ENCODE data around the gene PLA2G5.

Gene PLA2G5

DNA sequence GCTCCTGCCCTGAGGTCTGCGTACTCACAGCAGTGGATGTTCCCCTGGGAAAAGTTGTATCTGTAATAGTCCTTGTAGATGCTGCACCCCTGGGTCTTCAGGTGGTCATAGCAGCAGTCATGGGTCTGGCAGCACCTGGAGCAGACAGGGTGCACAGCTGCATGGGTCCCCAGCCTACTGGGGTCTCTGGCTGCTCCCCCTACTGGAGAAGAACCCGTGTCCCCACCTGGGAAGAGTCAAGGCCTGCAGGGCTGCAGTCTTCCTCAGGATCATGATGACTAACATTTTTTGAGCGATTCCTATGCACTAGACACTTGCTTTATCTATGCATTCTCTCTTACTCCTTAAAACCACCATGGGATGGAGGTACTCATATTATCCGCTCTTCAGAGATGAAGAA is 45.5 kb downstream of the PLA2G5 start:
- no peak for DNase-seq (ENCODE audit: insufficient read length, low spot score)
- FAIRE-seq = no peak
- no peak for TF ChIP-seq CTCF (IDR thresholded peaks at IDR 0.05; ENCODE audit: insufficient read depth, missing control alignments)

DNA sequence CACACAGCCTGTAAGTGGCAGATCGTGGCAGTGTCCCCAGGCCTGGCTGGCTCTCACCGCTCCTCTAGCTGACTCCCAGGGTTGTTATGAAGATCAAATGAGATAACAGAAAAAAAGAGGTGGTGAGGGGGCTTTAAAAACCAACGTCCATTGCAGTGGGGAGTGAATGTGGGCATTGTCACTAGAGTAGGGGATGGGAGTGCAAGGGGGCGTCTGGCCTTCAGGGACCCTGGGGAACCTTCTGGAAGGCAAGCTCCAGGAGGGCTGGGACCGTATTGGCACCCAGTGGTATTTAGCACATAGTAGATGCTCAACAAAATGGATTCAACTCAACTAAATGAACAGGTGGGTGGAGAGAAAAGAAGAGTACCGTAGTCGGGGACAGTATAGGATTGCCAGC is 45.9 kb downstream of the PLA2G5 start:
- no peak for DNase-seq (ENCODE audit: insufficient read length, low spot score)
- TF ChIP-seq CTCF (IDR thresholded peaks at IDR 0.05; ENCODE audit: insufficient read depth, missing control alignments) = no peak
- no peak for FAIRE-seq

DNA sequence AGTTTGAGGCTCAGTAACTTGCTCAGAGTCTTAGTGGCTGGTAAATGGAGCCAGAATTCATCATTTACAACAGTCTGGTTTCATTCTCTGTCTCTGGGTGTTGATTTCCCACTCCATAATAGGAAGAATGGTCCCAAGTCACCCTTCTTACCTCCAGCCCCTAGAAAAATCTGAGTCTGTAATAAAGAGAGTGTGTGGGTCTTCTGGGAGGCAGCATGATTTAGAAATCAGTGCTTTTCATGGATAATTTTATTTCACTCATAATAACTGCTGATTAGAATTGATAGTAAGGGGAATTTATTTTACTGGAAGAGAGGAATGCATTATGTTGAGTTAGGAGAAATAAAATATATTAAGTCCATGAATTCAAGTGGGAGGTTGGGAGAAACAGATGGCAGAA is 47.2 kb downstream of the PLA2G5 start:
- TF ChIP-seq CTCF (IDR thresholded peaks at IDR 0.05; ENCODE audit: insufficient read depth, missing control alignments) = no peak
- no peak for DNase-seq (ENCODE audit: insufficient read length, low spot score)
- no peak for FAIRE-seq

DNA sequence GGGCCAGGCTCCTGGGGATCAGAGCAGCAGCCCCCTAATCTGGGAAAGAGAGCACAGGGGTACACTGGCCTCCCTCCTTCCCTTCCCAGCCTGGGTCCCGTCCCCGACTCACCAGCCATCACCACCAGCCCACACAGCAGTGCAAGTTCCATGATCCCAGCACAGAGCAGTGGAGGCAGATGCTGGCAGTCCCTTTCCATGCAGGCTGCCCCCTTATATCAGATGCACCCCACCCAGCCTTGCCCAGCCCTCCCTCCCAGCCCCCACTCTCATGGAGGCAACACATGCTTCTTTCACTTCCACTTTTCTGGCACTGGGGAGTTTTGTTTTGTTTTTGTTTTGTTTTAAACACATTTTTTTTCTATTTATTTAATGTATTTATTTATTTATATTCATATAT is 49.4 kb downstream of the PLA2G5 start, which contains the start of gene PLA2G2D:
TSS of gene PLA2G2D (minus strand) at position 190 of the 400 bp plus-strand sequence. CDS start at position 152, 38 bp downstream.
- no peak for TF ChIP-seq CTCF (IDR thresholded peaks at IDR 0.05; ENCODE audit: insufficient read depth, missing control alignments)
- FAIRE-seq (no peak), DNase-seq (ENCODE audit: insufficient read length, low spot score) (no peak)

- DNase-seq (ENCODE audit: insufficient read length, low spot score) (no peak), FAIRE-seq (no peak)
- TF ChIP-seq CTCF (IDR thresholded peaks at IDR 0.05; ENCODE audit: insufficient read depth, missing control alignments) = no peak
Observed at GRCh38 chr1:20120796-20121195, 50.8 kb downstream of the PLA2G5 start.

GRCh38 chr1:20123722-20124455 is 53.9 kb downstream of the PLA2G5 start:
- TF ChIP-seq CTCF (IDR thresholded peaks at IDR 0.05; ENCODE audit: insufficient read depth, missing control alignments) = no peak
- FAIRE-seq = no peak
- DNase-seq (ENCODE audit: insufficient read length, low spot score) = no peak

- no peak for TF ChIP-seq CTCF (IDR thresholded peaks at IDR 0.05; ENCODE audit: insufficient read depth, missing control alignments)
- FAIRE-seq (no peak), DNase-seq (ENCODE audit: insufficient read length, low spot score) (no peak)
Observed at GRCh38 chr1:20124456-20125057, 54.6 kb downstream of the PLA2G5 start.
